ENCODE measurements around the gene STMP1.
"Not testable (repeated sequence)": the region's sequence is repeated elsewhere in the genome, so short reads cannot be mapped to it uniquely, and the experiment has no call there.

STMP1 gene

GRCh38 chr7:135662373-135663114 lies at the start of gene STMP1:
Gene STMP1, plus strand, starts transcription at chr7:135662514.
- DNase-seq = peak; percentile 98

- no peak for DNase-seq
These were observed 46.2 kb upstream of the STMP1 start for GRCh38 chr7:135616136-135616535.

GRCh38 chr7:135617781-135618180 lies 44.5 kb upstream of the STMP1 start:
- no peak for DNase-seq

GRCh38 chr7:135618510-135618909 lies 43.8 kb upstream of the STMP1 start:
- DNase-seq = no peak

- no peak for DNase-seq
These were observed 41.9 kb upstream of the STMP1 start for GRCh38 chr7:135620447-135620846.

GRCh38 chr7:135620980-135621850 lies 41.1 kb upstream of the STMP1 start:
- DNase-seq = no peak

- no peak for DNase-seq
These were observed 28.0 kb upstream of the STMP1 start for GRCh38 chr7:135634191-135634878.

GRCh38 chr7:135639690-135640089 lies 22.6 kb upstream of the STMP1 start:
- DNase-seq = not testable (repeated sequence)

GRCh38 chr7:135644154-135644553 lies 18.2 kb upstream of the STMP1 start:
- DNase-seq = no peak

GRCh38 chr7:135644729-135645128 lies 17.6 kb upstream of the STMP1 start:
- DNase-seq = no peak

GRCh38 chr7:135645296-135645904 lies 16.9 kb upstream of the STMP1 start:
- DNase-seq = no peak

GRCh38 chr7:135647755-135648154 lies 14.6 kb upstream of the STMP1 start:
- no peak for DNase-seq

- no peak for DNase-seq
These were observed 14.1 kb upstream of the STMP1 start for GRCh38 chr7:135648235-135648634.

GRCh38 chr7:135650831-135651573 lies 11.3 kb upstream of the STMP1 start:
- no peak for DNase-seq

- DNase-seq = no peak
These were observed 8.8 kb upstream of the STMP1 start for GRCh38 chr7:135653340-135654080.

GRCh38 chr7:135658564-135658963 lies 3.8 kb upstream of the STMP1 start:
- DNase-seq = no peak

- no peak for DNase-seq
These were observed 3.0 kb upstream of the STMP1 start for GRCh38 chr7:135659159-135659846.

GRCh38 chr7:135661311-135662122 lies 797 bp upstream of the STMP1 start:
- no peak for DNase-seq

- DNase-seq = no peak
These were observed 266 bp upstream of the STMP1 start for GRCh38 chr7:135662123-135662372.

- DNase-seq = no peak
These were observed 1.8 kb downstream of the STMP1 start for GRCh38 chr7:135664046-135664589.

Measured in activated T-cell treated with anti-CD3 and anti-CD28 coated beads for 4 hours (primary cell).